ENCODE data around the gene GALNTL6.

DNA sequence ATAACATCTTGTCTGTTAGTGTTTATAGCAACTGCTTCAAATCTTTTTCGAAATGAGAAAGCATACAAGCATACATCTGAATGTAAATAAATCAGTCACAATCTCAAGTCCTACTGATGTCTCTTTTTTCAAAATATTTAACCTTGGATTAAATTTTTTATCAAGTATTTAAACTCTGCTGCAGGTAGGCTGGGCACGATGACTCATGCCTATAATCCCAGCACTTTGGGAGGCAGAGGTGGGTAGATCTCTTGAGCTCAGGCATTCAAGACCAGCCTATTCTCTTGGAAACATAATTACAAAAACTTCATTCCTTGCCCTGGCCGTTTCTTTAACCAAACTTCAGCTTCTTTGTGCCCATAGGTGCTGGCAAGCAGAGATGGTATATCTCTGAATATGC lies 815.1 kb downstream of the GALNTL6 start:
- TF ChIP-seq POLR2A (IDR thresholded peaks at IDR 0.05; ENCODE audit: low read depth, low read length) (no peak), CEBPB (IDR thresholded peaks at IDR 0.05; ENCODE audit: low read depth, low read length) (no peak)
